ENCODE measurements around the gene PALS1.

DNA sequence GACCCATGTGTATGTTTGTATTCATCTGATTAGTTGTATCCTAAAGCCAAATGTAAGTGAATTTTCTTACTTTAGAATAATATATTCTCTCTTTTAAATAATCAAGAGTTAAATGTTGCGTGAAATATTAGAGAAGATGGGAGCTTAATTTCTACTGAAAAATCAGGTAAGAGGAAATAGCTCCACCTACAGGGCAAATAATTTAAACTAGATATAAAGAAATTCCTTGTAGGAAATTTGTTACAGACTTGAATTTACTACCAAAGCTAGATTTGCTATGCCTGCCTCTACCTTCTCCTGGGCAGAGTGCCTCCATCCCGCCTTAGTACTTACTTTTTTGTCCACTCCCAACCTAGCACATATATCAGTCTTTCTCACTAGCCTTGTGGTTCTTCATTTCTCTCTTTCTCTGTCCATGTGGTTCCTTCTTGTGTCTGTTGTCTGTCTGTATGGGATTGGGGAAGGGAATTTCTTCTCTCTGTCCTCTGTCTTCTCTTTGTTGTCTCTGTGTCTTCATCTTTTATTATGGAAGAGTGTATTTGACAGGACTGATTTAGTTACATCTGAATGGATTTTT, 44.7 kb downstream of the PALS1 start:
- TF ChIP-seq, protein P1, sequence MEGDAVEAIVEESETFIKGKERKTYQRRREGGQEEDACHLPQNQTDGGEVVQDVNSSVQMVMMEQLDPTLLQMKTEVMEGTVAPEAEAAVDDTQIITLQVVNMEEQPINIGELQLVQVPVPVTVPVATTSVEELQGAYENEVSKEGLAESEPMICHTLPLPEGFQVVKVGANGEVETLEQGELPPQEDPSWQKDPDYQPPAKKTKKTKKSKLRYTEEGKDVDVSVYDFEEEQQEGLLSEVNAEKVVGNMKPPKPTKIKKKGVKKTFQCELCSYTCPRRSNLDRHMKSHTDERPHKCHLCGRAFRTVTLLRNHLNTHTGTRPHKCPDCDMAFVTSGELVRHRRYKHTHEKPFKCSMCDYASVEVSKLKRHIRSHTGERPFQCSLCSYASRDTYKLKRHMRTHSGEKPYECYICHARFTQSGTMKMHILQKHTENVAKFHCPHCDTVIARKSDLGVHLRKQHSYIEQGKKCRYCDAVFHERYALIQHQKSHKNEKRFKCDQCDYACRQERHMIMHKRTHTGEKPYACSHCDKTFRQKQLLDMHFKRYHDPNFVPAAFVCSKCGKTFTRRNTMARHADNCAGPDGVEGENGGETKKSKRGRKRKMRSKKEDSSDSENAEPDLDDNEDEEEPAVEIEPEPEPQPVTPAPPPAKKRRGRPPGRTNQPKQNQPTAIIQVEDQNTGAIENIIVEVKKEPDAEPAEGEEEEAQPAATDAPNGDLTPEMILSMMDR (IDR thresholded peaks at IDR 0.05): no peak
- TF ChIP-seq POLR2A (IDR thresholded peaks at IDR 0.05): no peak

Measured in lower leg skin (tissue), 3 donors.